BJ (cell line): Measurements from ENCODE around the gene SAPCD2. TPM values are rescaled to one million over a fixed set of nuclear protein-coding genes. Genes with fewer than 3 reads are reported as not detected.

ENCODE experiments used
- CTCF ChIA-PET: fragments of 350-600 bp; formaldehyde crosslinking; extraction: SDS; loops from one replicate; lab custom pipeline; 2021; ENCODE audit warnings: antibody characterized with exemption, inconsistent platforms; lab: Yijun Ruan, JAX
- POLR2A ChIA-PET: fragments of 300-600 bp; sonication (Branson Sonifier 250); formaldehyde crosslinking; extraction: SDS; loops from one replicate; lab custom pipeline; 2021; ENCODE audit warnings: antibody characterized with exemption; lab: Charles Lee
- DNase-seq: peaks from one replicate; pipeline ENCODE4 v3.0.0-alpha.2; 2011; ENCODE audit warnings: low read depth
- H3K27me3 ChIP-seq: 2 replicates; pipeline ENCODE4 v1.6.0; 2011; ENCODE audit warnings: low read length; ENCODE audit not compliant: control insufficient read depth, insufficient read depth
- H3K36me3 ChIP-seq: 2 replicates; pipeline ENCODE4 v1.5.1; 2011; ENCODE audit warnings: low read length; ENCODE audit not compliant: control insufficient read depth, insufficient read depth
- H3K4me3 ChIP-seq: 2 replicates; pipeline ENCODE4 v1.5.1; 2011; ENCODE audit warnings: low read depth, mild to moderate bottlenecking, control low read depth, low read length
- polyA plus RNA-seq: library from polyadenylated mRNA; depleted of rRNA; stranded (reverse); fragments of >200 nt; gene quantifications from 2 replicates; pipeline ENCODE4 v1.2.3, GENCODE V29; 2011
- TF ChIP-seq, protein P1 (sequence below): IDR thresholded peaks from 2 replicates; pipeline ENCODE4 v1.5.1; 2011; ENCODE audit warnings: low read depth, mild to moderate bottlenecking, control low read depth, inconsistent platforms, low read length, moderate library complexity; ENCODE audit not compliant: insufficient read depth

SAPCD2 gene
- polyA plus RNA-seq, 1 experiment, result 8.6 TPM

DNA sequence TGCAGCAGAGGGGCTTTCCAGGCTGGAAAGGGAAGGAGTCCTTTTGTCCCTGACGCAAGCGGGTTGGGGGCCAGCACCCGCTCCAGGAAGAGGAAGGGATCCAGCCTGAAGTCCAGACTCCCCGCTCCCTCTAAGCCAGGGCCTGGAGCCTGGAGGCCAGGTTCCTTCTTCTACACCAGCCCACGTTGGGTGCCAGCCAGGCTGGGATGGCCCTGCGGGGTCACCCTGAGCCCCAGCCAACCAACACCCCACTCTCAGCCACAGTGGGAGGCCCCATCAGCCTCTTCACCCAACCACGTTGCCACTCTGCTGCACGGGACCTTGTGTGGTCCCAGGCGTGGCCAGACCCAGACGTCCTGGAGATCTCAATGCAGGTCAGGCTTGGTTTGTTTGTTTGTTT lies 37.5 kb downstream of the SAPCD2 start:
- Histone ChIP-seq H3K4me3 (no peak overlapping the region), H3K27me3 (no peaks in the 10 kb centered on the region), H3K36me3 (peaks cover 2% of the 10 kb centered on the region)
- TF ChIP-seq, protein P1, sequence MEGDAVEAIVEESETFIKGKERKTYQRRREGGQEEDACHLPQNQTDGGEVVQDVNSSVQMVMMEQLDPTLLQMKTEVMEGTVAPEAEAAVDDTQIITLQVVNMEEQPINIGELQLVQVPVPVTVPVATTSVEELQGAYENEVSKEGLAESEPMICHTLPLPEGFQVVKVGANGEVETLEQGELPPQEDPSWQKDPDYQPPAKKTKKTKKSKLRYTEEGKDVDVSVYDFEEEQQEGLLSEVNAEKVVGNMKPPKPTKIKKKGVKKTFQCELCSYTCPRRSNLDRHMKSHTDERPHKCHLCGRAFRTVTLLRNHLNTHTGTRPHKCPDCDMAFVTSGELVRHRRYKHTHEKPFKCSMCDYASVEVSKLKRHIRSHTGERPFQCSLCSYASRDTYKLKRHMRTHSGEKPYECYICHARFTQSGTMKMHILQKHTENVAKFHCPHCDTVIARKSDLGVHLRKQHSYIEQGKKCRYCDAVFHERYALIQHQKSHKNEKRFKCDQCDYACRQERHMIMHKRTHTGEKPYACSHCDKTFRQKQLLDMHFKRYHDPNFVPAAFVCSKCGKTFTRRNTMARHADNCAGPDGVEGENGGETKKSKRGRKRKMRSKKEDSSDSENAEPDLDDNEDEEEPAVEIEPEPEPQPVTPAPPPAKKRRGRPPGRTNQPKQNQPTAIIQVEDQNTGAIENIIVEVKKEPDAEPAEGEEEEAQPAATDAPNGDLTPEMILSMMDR, result no peak
- POLR2A ChIA-PET, result no interaction called here
- DNase-seq, result no peak
- CTCF ChIA-PET, result interaction anchor here (0.8 to 8.2 kb wide), 3 partner anchors 31 to 241 kb away, joined by 3 to 118 read pairs (median 4); partner anchors contain the start of gene C8G

DNA sequence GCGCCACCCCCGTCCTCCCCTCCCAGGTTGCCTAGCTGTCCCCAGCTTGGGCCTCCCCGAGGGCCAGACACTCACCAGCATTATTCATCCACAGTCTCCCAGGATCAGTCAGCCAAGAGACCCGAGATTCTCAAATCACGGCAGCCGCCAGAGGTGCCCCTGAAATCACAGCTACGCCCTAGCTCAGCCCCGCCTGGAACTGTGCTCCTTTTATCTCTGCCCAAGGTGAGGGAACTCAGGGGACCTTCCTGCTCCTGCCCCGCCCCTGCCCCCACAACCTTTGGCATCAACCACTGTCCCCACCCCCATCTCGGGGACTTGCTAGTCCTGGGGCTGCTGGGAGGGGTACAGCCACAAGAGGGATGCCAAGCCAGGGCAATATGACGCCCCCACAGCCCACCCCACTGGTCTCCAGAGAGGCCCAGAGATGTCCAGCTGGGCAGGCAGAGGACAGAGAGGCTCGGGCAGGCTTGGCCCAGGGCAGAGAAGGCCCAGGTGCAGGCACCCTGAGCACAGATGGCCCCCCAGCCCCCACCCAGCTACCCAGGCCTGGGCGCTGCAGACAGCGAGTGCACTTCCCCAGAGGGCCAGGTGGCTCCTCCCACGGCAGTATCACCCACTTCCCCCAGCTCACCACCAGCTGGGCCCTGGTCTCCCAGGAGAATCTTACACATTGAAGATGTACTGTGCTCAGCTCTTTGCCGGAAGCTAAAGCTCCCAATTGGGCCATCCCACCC lies 38.3 kb downstream of the SAPCD2 start, which contains the start of gene FUT7:
FUT7 (minus strand) TSS at position 185 of the 737 bp plus-strand sequence; CDS start at position 88, 97 bp downstream.
- Histone ChIP-seq H3K4me3 (no peak within 1 kb of the TSS), H3K27me3 (no peaks in the 10 kb centered on the region), H3K36me3 (no peaks in the 10 kb centered on the region; the same call in 1 of the 2 replicates)
- ChIA-PET POLR2A (no interaction called here), CTCF (interaction anchor here (0.8 to 8.2 kb wide), 6 partner anchors 11 to 240 kb away, joined by 3 to 118 read pairs (median 4); partner anchors contain the start of gene C8G)
- DNase-seq, result no peak
- TF ChIP-seq, protein P1, result no peak

DNA sequence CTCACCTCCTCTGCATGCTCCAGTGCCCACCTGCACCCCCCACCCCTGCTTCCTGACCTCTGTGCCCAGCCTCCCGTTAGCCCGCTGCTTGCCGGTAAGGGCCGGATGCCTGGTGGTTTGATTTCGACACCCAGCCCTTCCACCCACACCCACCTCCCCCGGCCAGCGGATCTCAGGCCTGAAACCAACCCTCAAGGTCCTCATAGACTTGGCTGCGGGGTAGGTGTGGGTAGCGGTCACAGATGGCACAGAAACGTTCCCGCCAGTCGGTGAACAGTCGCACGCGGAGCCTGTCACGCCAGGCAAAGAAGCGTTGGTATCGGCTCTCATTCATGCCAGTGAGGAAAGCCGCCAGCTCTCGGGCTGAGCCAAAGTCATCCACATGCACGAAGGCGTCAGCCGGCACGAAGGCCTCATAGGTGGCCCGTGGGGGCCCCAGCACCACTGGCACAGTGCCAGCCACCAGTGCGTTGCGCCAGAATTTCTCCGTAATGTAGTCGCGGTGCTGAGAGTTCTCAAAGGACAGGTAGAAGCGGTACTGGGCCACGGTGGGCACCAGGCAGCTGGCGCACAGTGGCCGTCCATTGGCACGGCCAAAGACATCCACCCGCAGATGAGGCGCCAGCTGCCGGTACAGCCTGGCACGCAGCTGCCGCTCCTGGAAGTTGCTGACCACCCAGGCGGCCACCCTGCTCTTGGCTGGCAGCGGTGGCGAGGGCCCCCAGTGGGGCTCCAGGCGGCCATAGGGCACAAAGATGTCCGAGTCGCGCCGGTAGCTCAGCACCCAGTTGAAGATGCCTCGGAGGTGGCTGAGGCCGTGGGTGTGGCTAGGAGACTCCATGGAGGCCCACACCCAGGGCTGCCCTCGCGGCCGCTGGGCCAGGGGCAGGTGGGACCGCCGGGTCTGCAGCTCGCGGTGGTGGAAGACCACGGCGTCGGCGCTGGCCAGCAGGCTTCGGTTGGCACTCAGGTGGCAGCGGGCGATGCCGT lies 39.5 kb downstream of the SAPCD2 start:
- CTCF ChIA-PET, result interaction anchor here (0.8 to 3.3 kb wide), 20 partner anchors 10 to 248 kb away, joined by 3 to 48 read pairs (median 10); partner anchors contain the start of genes CLIC3, PAXX, RNF224 and TMEM141
- POLR2A ChIA-PET, result no interaction called here
- Histone ChIP-seq H3K36me3 (no peaks in the 10 kb centered on the region; the same call in 1 of the 2 replicates), H3K4me3 (no peak overlapping the region), H3K27me3 (no peaks in the 10 kb centered on the region)
- DNase-seq, result no peak
- TF ChIP-seq, protein P1, result no peak

DNA sequence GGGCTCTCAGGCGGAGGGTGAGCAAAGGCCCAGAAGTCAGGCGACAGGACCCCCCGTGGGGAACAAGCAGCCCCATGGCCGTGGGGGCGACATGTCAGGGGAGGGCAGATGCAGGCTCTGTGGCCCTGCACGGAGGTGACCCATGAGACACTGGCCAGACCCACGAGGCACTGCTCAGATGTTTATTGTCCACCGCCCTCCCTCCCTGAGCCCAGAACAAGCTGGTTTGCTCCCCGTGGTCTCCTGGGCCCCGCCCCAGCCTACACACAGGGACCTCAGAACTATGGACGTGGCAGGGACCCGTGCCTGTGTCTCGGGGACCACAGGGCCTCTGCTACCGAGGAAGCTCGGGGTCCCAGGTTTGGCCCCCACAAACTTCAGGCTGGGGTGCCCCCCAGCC lies 40.4 kb downstream of the SAPCD2 start:
- no peaks in the 10 kb centered on the region for H3K27me3 ChIP-seq
- POLR2A ChIA-PET, result interaction anchor here (0.6 kb wide), 1 partner anchor 183 kb away, joined by 5 read pairs; no protein-coding TSS in a partner anchor
- no peak overlapping the region for H3K4me3 ChIP-seq
- no peak for DNase-seq
- TF ChIP-seq, protein P1, result no peak
- CTCF ChIA-PET, result interaction anchor here (0.6 to 3.3 kb wide), 51 partner anchors 8 to 258 kb away, joined by 3 to 48 read pairs (median 5); partner anchors contain the start of genes AJM1, CLIC3, MAN1B1 and NPDC1
- no peaks in the 10 kb centered on the region; the same call in 1 of the 2 replicates for H3K36me3 ChIP-seq
